Measurements from ENCODE around the gene NKX6-1.

GRCh38 chr4:84527391-84527790 is 28.3 kb upstream of the NKX6-1 start:
- TF ChIP-seq POLR2A (IDR thresholded peaks at IDR 0.05), result no peak
- TF ChIP-seq, protein P1, sequence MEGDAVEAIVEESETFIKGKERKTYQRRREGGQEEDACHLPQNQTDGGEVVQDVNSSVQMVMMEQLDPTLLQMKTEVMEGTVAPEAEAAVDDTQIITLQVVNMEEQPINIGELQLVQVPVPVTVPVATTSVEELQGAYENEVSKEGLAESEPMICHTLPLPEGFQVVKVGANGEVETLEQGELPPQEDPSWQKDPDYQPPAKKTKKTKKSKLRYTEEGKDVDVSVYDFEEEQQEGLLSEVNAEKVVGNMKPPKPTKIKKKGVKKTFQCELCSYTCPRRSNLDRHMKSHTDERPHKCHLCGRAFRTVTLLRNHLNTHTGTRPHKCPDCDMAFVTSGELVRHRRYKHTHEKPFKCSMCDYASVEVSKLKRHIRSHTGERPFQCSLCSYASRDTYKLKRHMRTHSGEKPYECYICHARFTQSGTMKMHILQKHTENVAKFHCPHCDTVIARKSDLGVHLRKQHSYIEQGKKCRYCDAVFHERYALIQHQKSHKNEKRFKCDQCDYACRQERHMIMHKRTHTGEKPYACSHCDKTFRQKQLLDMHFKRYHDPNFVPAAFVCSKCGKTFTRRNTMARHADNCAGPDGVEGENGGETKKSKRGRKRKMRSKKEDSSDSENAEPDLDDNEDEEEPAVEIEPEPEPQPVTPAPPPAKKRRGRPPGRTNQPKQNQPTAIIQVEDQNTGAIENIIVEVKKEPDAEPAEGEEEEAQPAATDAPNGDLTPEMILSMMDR (IDR thresholded peaks at IDR 0.05), result no peak

Measured in thyroid gland (tissue), 4 donors.